HG02642 (cell line): ENCODE measurements around the gene TOPORS.
"Not testable (repeated sequence)": the region's sequence is repeated elsewhere in the genome, so short reads cannot be mapped to it uniquely, and the experiment has no call there.

Source experiments
- ATAC-seq: cut with Tn5 transposase; IDR thresholded peaks from one replicate; pipeline ENCODE4 v1.9.1; 2021; ENCODE audit warnings: mild to moderate bottlenecking; ENCODE audit not compliant: unreplicated experiment, poor library complexity

TOPORS gene

DNA sequence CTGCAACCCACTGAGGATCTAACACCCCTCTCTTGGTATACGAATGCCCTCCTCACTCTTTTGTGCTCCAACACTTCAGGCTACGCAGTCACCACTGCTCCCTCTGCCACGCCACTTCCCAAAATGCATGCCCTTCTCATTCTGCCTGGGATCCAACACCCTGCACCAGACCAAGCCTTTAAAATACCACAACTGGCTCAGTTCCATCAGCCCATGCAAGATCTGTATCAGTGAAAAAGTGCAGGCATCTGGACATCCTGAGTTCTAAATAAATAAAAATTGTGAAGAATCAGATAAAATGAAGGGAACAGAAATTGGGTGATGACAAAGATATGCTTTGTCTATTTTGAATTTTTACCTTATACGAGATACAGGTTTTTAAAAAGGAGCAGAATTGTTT, 17.9 kb upstream of the TOPORS start:
- no peak for ATAC-seq

DNA sequence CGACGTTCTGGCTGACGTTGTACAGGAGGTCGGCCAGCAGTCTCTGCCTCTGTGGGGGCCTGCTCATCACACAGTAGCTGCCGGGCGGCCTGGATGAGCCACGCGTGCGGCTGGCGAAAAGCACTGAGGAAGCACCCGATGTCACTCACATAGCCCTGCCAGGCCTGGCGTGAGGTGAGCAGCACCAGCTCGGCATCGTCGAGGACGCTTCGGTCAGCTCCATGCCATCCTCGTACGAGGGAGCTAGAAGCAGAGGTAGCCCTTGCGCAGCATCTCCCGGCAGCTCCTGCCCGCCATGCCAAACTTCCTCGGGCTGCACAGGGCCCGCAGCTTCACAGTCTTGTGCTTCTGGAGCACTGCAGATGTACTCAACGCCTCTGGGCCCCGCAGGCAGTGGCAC, 14.4 kb upstream of the TOPORS start:
- no peak for ATAC-seq

DNA sequence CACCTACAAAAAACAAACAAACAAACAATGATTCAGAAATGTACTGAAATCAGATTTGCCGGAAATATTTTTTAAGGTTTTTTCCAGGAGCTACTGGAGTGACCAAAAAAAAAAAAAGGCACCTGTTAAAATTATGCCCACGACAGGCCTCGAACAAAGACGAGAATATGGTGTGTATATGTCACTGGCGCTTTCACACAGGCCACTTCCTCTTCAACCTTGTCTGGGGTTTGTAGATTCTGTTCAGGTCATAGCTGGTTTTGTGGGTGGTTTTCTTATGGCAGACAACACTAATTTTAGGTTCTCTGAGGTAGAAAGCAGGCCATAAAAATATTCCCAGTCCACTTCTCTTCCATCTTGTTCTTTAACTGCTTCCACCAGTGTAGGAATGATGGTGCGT, 13.6 kb upstream of the TOPORS start:
- ATAC-seq = no peak

DNA sequence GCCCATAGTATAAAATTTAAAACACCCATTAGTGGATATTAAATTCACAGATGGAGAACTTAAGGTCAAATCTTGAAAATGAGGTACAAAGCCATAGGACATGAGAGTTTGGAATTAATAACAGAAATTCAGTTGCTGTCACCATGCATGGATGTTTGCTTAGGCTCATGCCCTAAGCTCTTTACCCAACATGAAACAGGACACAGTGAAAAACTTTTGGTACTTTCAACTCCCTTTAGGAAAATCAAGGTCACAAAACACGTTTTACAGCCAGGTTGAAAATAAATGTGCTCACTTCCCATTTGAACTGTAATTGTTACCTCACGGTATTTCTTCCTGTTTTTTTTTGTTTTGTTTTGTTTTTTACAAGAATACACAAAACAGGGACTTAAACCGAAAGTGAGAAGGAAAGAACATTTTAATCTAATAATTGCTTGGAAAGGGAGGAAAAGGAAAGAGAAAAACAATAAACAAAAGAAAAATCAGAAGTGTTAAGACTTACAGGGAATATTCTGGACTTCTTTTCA, 6.1 kb upstream of the TOPORS start:
- no peak for ATAC-seq

DNA sequence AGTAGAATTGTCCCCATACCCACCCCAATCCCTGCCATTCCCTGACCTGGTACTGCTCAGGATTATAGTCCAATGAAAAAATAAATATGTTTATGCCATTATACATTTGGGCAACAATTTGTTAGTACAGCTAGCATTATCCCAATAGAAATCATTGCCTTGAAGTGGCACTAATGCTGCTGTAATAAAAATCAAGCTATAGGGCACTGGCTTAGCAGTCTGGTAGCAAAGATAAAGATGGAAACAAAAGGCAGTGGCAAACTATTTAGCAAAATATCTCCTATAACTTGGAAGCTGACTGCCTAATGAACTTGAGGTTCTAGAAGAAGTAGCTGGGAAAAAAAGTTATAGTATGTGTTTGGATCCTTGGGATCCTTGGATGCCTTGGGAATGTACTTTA, 2.2 kb upstream of the TOPORS start:
- ATAC-seq = no peak

DNA sequence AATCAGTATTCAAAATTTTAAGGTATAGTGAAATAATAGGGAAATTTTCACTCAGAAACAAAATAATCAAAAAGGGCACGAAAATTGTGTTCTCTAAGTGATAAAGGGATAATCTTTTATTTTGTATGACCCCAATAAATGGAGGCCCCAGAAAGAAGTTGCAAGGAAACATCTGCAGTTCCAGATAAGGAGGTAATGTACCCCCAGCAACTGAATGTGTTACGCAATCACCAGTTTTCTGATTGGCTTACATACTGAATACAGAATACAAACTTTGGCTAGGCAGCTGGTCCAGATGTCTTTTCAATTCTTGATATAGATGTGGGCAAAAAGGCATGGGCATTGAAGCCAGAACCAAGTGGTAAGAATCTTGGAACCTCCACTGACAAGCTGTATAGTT, 1.7 kb upstream of the TOPORS start:
- ATAC-seq = no peak

DNA sequence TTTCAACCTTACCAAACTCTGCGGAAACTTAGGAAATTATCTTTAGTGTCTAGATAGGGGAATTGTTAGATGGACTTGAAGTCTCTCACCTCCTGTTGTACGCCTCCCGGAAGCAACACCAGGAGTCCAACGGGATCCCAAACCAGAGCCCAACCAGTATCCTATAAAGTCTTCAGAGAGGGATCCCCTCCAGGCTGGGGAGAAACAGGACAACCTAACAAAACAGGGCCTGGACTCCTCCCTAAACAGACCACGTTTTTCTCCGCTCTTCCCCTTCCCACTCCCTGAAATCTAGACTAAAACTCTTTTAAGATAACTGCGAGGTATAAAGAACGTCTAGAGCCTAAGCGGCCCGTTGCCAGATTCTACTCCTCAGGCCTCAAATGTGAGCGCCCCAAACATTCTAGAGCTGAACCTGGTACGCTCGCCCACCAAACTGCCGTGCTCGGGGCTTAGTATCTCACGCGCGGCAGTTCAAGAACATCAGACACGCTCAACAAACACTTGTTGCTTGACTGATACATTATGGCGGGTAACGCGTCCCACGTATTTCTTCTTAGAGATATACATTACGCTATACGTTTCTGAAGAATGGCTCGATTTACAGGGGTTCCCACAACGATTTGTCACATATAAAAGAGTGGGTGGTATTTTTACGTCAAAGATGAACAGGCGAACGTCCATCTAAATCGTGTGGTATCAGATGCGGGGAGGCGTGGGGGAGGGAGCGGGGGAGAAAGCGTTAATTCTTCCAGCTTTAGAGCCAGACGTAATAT, 922 bp downstream of the TOPORS start:
- peak; percentile 3 for ATAC-seq

DNA sequence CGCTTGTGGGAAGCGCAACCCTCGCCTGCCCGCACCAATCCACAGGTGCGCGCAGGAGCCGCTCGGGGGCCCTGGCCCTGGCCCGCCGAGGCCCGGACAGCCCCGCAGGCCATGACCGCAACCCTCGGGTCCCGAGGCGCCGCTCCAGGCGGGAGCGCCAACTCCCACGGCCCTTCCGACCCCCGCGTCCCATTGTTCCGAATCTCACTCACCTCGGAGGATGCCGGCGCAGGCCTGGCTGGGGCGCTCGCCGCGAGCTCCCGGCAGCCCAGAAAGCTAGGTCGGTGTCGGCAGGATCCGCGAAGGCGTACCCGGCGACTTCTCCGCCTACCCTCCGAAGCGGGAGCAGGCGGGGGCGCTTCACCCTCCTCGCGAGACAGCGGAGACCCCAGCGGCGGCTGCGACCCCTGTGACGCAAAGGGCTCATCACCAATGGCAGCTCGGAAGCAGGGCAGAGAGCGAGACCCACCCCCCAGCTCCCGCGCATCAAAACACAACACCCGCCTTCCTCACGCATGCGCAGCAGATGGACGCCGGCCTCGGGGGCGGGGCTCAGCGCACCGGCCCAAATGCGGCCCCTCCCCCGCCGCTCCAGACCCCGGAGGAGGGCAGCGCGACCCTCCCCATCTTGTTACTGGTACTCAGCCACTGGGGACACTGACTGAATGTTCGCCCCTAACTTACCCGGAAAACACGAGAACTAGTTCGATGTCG, 1.7 kb downstream of the TOPORS start:
- peak; percentile 70 for ATAC-seq

DNA sequence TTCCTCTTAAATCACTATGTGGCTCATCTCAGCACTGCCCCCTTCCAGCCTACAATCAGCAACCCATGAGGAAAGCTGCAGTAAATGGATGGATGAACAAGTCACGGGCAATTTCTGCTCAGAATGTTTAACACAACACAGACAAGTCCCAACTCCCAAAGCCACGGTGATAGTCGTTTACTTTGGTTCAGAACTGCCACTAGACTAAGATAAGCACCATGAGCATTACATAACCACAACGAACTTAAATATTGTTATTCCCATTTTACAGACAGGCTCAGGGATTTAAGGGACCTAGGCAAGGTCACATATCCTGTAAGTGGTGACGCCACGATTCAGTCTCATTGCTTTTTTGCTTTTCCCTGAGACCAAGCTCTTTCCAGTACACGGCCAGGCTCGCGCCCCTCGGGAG, 2.2 kb downstream of the TOPORS start:
- no peak for ATAC-seq

DNA sequence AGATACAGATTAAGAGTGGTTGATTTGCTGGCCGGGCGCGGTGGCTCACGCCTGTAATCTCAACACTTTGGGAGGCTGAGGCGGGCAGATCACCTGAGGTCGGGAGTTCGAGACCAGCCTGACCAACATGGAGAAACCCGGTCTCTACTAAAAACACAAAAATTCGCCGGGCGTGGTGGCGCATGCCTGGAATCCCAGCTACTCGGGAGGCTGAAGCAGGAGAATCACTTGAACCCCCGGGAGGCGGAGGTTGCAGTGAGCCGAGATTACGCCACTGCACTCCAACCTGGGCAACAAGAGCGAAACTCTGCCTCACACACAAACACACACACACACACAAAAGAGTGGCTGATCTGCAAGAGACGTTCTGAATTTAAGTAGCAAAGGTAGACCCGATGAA, 4.2 kb downstream of the TOPORS start:
- ATAC-seq = not testable (repeated sequence)

DNA sequence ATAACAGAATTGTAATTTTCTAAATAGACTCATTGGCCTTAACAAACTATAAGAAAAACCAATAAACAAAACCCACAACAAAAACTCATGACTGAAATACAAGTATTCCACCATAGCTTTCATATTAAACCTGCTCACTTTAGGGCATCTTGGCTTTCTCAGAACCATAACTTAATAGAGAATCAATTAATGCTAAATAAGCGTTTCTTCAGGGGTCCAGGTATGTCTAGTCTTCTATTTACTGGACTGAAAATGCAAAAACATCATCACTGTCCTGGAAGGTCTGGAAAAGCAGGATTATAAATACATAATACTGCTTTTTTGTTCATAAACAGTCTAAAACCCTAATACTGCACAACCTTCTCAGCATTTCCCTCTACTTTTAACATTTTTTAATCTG, 6.5 kb downstream of the TOPORS start:
- no peak for ATAC-seq

DNA sequence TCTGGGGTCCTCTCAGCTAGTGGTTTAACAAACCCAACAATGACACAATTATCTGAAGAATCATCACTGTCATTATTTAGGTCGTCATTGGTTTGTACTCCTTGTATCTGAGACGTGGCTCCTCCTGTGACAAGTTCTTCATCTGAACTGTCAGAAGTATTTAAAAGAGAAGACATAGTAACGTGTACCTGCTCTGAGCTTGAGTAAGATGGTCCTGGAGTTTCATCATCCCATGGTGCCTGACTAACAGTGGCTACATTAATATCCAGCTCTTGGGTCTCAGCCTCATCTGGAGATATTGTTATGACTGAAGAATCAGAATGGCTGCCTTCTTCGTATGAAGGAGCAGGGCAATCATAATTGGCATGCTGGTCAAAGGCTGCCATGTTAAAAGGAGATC, 9.3 kb downstream of the TOPORS start:
- ATAC-seq = no peak

DNA sequence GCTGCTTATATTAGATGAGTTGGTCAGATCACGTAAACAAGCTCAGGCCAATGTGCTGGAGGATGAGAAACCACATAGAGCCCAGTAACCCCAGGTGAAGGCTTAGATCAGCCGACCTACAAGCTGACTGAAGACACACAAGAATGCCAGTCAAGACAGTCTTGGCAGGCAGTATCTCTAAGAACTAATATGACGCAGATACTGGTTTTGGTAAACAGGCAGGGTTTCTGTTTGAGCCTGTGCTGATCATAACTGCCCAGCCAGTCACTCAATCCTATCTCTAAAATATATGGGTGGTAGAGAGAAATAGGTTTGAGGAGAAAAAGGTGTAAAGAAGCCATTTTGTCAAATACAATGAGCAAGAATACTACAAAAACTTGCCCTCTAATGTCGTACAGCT, 18.6 kb downstream of the TOPORS start:
- no peak for ATAC-seq

DNA sequence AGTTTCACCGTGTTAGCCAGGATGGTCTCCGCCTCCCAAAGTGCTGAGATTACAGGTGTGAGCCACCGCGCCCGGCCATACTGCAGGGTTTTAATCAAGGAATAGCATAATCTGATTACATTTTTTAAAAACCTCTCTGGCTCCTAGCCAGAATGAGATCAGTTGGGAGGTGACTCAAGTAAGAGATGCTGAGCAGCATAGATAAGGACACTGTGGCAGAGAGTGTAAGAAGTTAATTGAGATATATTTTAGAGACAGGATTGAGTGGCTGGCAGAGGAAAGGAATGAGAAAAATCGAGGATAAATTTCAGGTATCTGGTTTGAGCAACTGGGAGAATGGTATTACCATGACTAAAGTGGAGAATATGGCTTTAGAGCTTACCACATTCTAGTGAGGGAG, 19.1 kb downstream of the TOPORS start:
- ATAC-seq = no peak

DNA sequence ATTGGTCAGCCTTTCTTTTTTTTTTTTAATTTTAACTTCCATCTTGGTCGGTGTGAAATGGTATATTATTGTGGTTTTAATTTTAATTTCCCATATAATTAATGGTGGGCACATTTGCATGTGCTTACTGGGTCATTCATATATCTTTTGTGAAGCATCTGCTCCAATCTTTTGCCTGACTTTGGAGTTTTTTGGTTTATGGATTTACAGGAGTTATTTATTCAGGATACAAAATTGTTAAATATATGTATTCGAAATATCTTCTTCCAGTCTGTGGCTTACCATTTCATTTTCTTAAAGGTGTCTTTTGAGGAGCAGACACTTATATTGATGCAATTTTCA, 25.7 kb downstream of the TOPORS start:
- no peak for ATAC-seq

DNA sequence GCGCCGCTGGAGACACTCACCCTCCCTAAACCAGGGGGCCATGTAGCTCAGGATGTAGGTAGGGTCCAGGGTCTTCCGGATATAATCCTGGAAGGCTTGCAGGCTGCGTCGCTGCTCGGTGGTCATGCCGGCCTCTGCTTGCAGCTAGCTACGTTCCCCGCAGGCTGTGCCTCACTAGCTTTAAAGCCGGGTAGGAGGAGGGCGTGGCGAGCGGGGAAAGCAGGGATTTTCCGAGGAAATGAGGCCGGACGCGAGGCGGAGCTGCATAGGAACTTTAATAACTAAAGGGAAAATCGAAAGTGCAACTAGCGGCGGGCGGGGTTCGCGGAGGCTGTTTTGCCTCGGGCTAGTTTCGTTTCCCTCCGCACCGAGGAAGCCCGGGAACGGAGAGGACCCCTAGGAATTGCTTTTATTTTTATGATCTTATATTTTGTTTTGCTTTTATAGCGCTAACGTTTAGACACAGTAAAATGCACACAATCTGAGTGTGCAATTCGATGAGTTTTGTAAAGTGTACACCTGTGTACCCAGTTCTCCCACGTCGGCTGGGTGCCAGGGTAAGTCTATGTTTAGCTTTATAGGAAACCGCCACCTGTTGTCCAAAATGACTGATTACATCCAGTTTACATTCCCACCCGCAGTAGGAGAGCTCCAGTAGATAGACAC, 26.2 kb downstream of the TOPORS start, which contains the start of gene RIGI:
RIGI (minus strand) TSS at position 156 of the 666 bp plus-strand sequence; CDS start at position 126, 30 bp downstream.
- peak; percentile 71 for ATAC-seq

DNA sequence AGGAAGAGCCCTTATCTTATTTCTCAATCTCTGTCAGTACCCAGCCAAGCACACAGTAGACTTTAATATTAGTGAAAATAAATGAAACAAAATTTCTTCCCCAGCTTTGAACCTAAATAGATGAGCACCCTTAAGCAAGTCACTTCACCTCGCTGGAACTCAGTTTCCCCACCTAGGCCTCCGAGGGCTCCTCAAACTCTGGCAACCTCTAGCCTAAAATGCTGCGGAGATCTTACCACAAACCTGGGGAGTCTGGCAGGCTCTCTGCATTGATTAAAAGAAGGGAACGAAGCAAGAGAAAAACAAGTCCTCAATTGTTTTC, 26.7 kb downstream of the TOPORS start:
- ATAC-seq = no peak

DNA sequence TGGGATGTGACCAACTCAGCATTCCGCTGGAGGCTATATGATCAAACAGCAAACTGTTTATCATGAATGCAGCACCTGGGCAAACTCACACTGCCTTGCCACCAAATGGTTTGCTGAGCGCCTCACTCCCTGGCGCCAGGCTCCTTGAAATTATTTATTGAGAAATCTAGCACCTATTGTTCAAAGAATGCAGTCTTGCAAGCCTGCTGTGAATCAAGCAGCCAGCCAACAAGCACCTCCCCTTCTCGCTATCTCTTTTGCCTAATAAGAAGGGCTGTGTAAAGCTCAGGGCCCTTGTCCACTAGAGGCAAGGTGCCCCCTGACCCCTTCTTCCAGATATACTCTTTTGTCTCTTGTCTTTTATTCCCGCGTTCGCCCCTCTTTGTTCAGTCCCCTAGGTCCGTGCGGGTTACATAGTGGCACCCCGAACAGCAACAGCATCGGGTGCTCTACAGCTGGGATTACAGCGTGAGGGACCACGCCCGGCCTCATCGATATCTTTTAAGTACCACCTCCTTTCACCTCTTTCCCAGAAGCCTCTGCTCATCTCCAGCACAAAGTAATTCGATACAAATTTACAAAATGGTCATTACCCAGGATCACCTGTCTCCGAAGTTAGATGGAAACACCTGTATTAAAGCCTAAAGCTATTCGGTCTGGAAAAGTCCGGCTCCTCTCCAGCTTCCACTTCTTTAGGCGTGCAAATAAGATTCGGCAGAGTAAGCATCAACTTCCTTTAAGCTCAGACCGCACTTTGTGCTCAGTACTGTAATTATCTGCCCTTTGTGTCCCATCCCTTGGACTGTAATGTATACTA, 27.3 kb downstream of the TOPORS start:
- peak; percentile 28 for ATAC-seq

DNA sequence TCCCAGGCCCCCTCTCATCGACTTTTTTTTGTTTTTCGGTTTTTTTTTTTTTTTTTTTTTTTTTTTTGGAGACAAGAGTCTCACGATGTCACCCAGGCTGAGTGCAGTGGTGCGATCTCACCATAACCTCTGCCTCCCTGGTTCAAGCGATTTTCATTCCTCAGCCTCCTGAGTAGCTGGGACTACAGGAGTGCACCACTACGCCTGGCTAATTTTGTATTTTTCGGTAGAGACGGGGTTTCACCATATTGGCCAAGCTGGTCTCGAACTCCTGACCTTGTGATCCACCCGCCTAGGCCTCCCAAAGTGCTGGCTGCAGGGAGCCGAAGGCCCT, 27.9 kb downstream of the TOPORS start:
- not testable (repeated sequence) for ATAC-seq

DNA sequence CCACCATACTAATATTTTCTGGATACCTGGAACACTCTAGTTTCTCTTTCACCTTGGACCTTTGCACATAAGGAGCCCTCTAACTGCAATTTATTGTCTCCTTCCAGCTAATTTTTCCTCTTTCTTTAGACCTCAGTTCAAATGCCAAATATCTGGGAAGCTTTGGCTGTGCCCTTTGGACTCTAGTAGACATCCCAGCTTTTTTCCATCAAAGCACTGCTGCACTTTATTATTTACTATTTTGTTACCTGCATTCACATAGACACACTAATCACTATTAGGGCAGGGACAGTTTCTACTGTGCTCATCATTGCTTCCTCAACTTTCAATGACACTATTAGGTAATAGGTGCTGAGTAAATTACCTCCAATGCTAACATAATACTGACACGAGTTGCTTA, 28.5 kb downstream of the TOPORS start:
- ATAC-seq = no peak

DNA sequence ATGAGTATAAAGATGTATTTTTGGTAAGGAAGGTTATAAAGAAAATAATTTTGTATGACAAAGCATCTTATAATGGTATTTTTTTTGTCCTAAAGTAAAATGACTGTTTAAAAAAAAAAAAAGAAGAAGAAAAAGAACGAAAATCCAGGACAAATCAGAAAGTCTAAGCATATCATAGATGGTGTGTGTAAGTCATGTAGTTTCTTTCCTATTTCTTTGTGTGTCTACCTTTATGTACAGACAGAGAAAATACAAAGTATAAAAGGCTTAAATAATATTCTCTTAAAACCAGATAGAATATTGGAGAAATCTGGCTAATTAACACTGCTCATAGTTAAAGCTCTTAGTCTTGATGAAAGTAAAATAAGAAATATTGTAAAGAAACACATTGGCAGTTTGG, 34.1 kb downstream of the TOPORS start:
- no peak for ATAC-seq
